ENCODE results near the gene RBM38.

GRCh38 chr20:57389695-57390603 lies 1.2 kb upstream of the RBM38 start:
- TF ChIP-seq EP300 (IDR thresholded peaks at IDR 0.05): no peak
- TF ChIP-seq POLR2A (IDR thresholded peaks at IDR 0.05): no peak
- no peak for TF ChIP-seq CTCF (IDR thresholded peaks at IDR 0.05)
